Stomach (tissue), 9 donors: ENCODE results near the gene WDR54. TPM values are rescaled to one million over a fixed set of nuclear protein-coding genes. Genes with fewer than 3 reads are reported as not detected.
A peak's percentile ranks its signal among the peaks of the same experiment; 100 is the strongest.
"Not testable (repeated sequence)": the region's sequence is repeated elsewhere in the genome, so short reads cannot be mapped to it uniquely, and the experiment has no call there.

Experiments used
- DNase-seq, 2 donors: peaks; one replicate each; pipeline versions ENCODE4 v3.0.0 to v3.0.0-alpha.2; 2013 to 2019
- H3K27ac ChIP-seq, 5 donors: fragments of 200-600 bp in 4 of 5; sonication (generic) in 4 of 5; one replicate each; pipeline ENCODE4 v1.5.1; 2013 to 2019; ENCODE audit warnings: mild to moderate bottlenecking in 1 of 5, moderate library complexity in 1 of 5
- H3K27me3 ChIP-seq, 3 donors: fragments of 200-600 bp; sonication (generic); one replicate each; pipeline ENCODE4 v1.5.1; 2017 to 2019; ENCODE audit warnings: mixed run types in 1 of 3
- H3K36me3 ChIP-seq, 4 donors: fragments of 200-600 bp; sonication (generic); 1 replicate in 3 of 4; 2 replicates in 1 of 4; pipeline ENCODE4 v1.5.1; 2016 to 2019
- H3K4me1 ChIP-seq, 4 donors: fragments of 200-600 bp; sonication (generic); one replicate each; pipeline ENCODE4 v1.5.1; 2016 to 2019
- H3K4me3 ChIP-seq, 4 donors: fragments of 200-600 bp; sonication (generic) in 3 of 4; one replicate each; pipeline ENCODE4 v1.5.1; 2016 to 2019; ENCODE audit warnings: mild to moderate bottlenecking in 1 of 4
- H3K9me3 ChIP-seq, 4 donors: fragments of 200-600 bp; sonication (generic); one replicate each; pipeline ENCODE4 v1.5.1; 2016 to 2019
- EP300 ChIP-seq: sonication (generic); formaldehyde crosslinking; IDR thresholded peaks from one replicate; pipeline ENCODE4 v1.6.1; 2017; ENCODE audit warnings: antibody characterized with exemption
- POLR2A ChIP-seq, 4 donors: fragments of 450-650 bp; IDR thresholded peaks; one replicate each; pipeline ENCODE4 v1.6.1; 2016; ENCODE audit warnings: antibody characterized with exemption in 4 of 4, control low read depth in 2 of 4, mild to moderate bottlenecking in 1 of 4, moderate library complexity in 1 of 4
- POLR2AphosphoS5 ChIP-seq, 3 donors: sonication (generic); formaldehyde crosslinking; IDR thresholded peaks; one replicate each; pipeline ENCODE4 v1.6.1; 2016; ENCODE audit warnings: antibody characterized with exemption in 3 of 3
- WGBS, 5 donors: extraction: QIAGEN DNeasy Blood & Tissue Kit in 3 of 5; methylation state at CpG; one replicate each; pipeline versions ENCODE4 v1.1.5 to v1.1.7; 2013 to 2018; 5-methylcytosine and 5-hydroxymethylcytosine counted together
- intact Hi-C: fragments of 100-400 bp; cut with DNase I; formaldehyde crosslinking; loops from one replicate; pipeline ENCODE4 v1.15.1; 2023; ENCODE audit warnings: low total_unique reads
- polyA plus RNA-seq, 3 donors: library from polyadenylated mRNA; stranded (reverse); fragments of 200-250 nt; gene quantifications; one replicate each; pipeline ENCODE4 v1.2.3, GENCODE V29; 2013
- total RNA-seq, 5 donors: library from RNA; depleted of rRNA; stranded (reverse); fragments of >200 nt; gene quantifications; one replicate each; pipeline versions ENCODE4 v1.1.0 to v1.2.3, GENCODE V29; 2014 to 2016
- TF ChIP-seq, protein P1 (sequence below), 7 experiments: fragments of 450-650 bp in 4 of 7; fragments of 200-600 bp in 3 of 7; sonication (generic) in 3 of 7; IDR thresholded peaks; one replicate each; pipeline ENCODE4 v1.5.1; 2016 to 2019; ENCODE audit warnings: antibody characterized with exemption in 7 of 7, control low read depth in 2 of 7, mild to moderate bottlenecking in 1 of 7
- donor health status: healthy with polysubstance abuse.
- donor health status: Bipolar disorder and iron deficiency.
- donor health status: healthy.

Gene WDR54
- total and polyA plus RNA-seq, 8 donors, result 3.5 to 12.8 (median 9.8) TPM; not detected in 1

GRCh38 chr2:74461187-74462053, 39.9 kb downstream of the WDR54 start:
- H3K9me3 ChIP-seq, result no peaks in the 10 kb centered on the region
- DNase-seq, result no peak
- WGBS, 5 donors, result 86 to 92% (median 89%) methylated on average over 14 to 27 of the region's 27 CpGs
- peaks cover 28 to 62% (median 51%) of the 10 kb centered on the region in 4 donors for H3K4me1 ChIP-seq
- no peak overlapping the region for H3K4me3 ChIP-seq
- no peaks in the 10 kb centered on the region for H3K27me3 ChIP-seq
- H3K27ac ChIP-seq, result no peak overlapping the region
- intact Hi-C loops, result no loop called here
- H3K36me3 ChIP-seq, result peaks cover 5 to 25% (median 25%) of the 10 kb centered on the region in 4 donors
- TF ChIP-seq POLR2A (IDR thresholded peaks at IDR 0.05) (no peak), EP300 (no peak), POLR2AphosphoS5 (IDR thresholded peaks at IDR 0.05) (peak in 1 of 3 donors; percentile 4)
- TF ChIP-seq, protein P1, sequence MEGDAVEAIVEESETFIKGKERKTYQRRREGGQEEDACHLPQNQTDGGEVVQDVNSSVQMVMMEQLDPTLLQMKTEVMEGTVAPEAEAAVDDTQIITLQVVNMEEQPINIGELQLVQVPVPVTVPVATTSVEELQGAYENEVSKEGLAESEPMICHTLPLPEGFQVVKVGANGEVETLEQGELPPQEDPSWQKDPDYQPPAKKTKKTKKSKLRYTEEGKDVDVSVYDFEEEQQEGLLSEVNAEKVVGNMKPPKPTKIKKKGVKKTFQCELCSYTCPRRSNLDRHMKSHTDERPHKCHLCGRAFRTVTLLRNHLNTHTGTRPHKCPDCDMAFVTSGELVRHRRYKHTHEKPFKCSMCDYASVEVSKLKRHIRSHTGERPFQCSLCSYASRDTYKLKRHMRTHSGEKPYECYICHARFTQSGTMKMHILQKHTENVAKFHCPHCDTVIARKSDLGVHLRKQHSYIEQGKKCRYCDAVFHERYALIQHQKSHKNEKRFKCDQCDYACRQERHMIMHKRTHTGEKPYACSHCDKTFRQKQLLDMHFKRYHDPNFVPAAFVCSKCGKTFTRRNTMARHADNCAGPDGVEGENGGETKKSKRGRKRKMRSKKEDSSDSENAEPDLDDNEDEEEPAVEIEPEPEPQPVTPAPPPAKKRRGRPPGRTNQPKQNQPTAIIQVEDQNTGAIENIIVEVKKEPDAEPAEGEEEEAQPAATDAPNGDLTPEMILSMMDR (IDR thresholded peaks at IDR 0.05), result no peak

DNA sequence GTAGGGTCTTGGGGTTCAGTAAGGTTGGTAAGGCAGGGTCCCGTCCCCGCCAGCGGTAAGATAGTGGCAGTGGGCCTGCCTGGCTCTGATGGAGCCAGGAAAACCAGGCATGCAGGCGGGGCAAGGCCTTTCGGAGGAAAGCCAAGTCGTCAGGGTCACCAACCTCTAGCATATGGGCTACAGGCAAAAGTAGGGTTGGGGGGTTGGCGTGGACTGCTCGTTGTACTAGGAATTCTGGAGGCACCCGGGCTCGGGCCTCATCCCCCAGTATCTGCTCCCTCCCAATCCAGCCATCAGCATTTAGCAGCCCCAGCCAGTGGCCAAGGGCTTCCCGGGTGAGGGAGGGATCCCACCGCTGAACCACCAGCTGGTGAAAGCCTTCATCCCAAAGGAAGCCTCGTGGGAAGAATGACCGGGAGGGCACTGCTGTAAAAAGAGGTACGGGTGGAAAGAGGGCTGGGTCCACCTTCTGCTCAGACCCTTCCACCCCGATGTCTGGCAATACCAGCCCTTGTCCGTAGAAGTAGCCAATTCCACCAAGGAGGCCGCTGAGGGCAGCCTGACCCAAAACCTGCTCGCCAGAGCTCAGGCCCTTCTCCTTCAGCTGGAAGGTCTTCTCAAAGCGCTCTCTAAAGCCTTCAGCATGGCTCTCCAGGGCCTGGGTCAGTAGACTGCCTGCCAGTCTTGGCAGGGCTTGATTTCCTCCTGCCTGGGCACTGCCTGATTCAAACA, 40.7 kb downstream of the WDR54 start:
- Histone ChIP-seq H3K4me3 (no peak overlapping the region), H3K9me3 (no peaks in the 10 kb centered on the region), H3K27ac (peak overlapping the region in 2 of 5 donors; percentile 32 to 43), H3K4me1 (peaks cover 20 to 57% (median 43%) of the 10 kb centered on the region in 4 donors), H3K36me3 (peaks cover 5 to 25% (median 25%) of the 10 kb centered on the region in 4 donors), H3K27me3 (no peaks in the 10 kb centered on the region)
- TF ChIP-seq POLR2AphosphoS5 (IDR thresholded peaks at IDR 0.05) (no peak), POLR2A (IDR thresholded peaks at IDR 0.05) (no peak), EP300 (no peak)
- TF ChIP-seq, protein P1 (IDR thresholded peaks at IDR 0.05), result no peak
- intact Hi-C loops, result no loop called here
- WGBS, 5 donors, result 87 to 92% (median 88%) methylated on average over 11 to 20 of the region's 20 CpGs
- DNase-seq, result no peak

DNA sequence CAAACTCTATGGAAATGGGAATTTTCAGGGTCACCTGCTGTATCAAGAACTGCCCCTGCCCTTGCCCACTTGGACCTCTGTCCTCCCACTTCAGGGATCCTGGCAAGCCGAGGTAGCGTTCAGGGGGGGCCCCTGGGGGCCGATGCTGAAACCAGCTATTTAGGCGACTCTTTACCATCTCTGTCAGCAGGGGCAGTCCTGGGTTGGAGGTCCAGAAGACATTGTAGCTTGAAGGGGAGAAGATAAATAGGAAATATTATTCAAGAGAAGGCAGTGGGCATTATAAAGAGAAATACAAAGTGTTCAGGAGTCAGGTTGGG, 41.2 kb downstream of the WDR54 start:
- 66 to 83% (median 69%) methylated on average over 4 of the region's 4 CpGs for WGBS, 5 donors
- Histone ChIP-seq H3K9me3 (no peaks in the 10 kb centered on the region), H3K27me3 (no peaks in the 10 kb centered on the region), H3K4me1 (peaks cover 19 to 52% (median 40%) of the 10 kb centered on the region in 4 donors), H3K27ac (peak overlapping the region in 4 of 5 donors; percentile 32 to 43 (median 38)), H3K4me3 (no peak overlapping the region), H3K36me3 (peaks cover 5 to 25% (median 25%) of the 10 kb centered on the region in 4 donors)
- TF ChIP-seq POLR2AphosphoS5 (IDR thresholded peaks at IDR 0.05) (no peak), POLR2A (IDR thresholded peaks at IDR 0.05) (no peak), EP300 (no peak)
- TF ChIP-seq, protein P1 (IDR thresholded peaks at IDR 0.05), result no peak
- no peak for DNase-seq
- intact Hi-C loops, result no loop called here

GRCh38 chr2:74464406-74464805, 42.9 kb downstream of the WDR54 start:
- TF ChIP-seq, protein P1 (IDR thresholded peaks at IDR 0.05), result no peak
- TF ChIP-seq EP300 (no peak), POLR2AphosphoS5 (IDR thresholded peaks at IDR 0.05) (no peak), POLR2A (IDR thresholded peaks at IDR 0.05) (no peak)
- peaks cover 11 to 43% (median 31%) of the 10 kb centered on the region in 4 donors for H3K4me1 ChIP-seq
- DNase-seq, result no peak
- peaks cover 5 to 25% (median 25%) of the 10 kb centered on the region in 4 donors for H3K36me3 ChIP-seq
- H3K27ac ChIP-seq, result peak overlapping the region; percentile 89 to 94 (median 92)
- H3K9me3 ChIP-seq, result no peaks in the 10 kb centered on the region
- no peaks in the 10 kb centered on the region for H3K27me3 ChIP-seq
- peak overlapping the region; percentile 88 to 96 (median 89) for H3K4me3 ChIP-seq
- intact Hi-C loops, result no loop called here
- 0 to 8% (median 4%) methylated on average over 8 to 13 of the region's 13 CpGs for WGBS, 5 donors

- intact Hi-C loops, H3K27me3 ChIP-seq, H3K9me3 ChIP-seq, H3K4me3 ChIP-seq, DNase-seq, H3K27ac ChIP-seq: not testable (repeated sequence)
- WGBS, 5 donors, result 91 to 95% (median 94%) methylated on average over 12 of the region's 12 CpGs
- H3K36me3 ChIP-seq, result peaks cover 14 to 18% (median 17%) of the 10 kb centered on the region in 4 donors
- H3K4me1 ChIP-seq, result peaks cover 14 to 35% (median 33%) of the 10 kb centered on the region in 4 donors
Measured at GRCh38 chr2:74470742-74471141, 49.2 kb downstream of the WDR54 start.
